GM21515 (cell line): ENCODE results near the gene SPRN.
"Not testable (repeated sequence)": the region's sequence is repeated elsewhere in the genome, so short reads cannot be mapped to it uniquely, and the experiment has no call there.

Experiments
- ATAC-seq: cut with Tn5 transposase; IDR thresholded peaks from one replicate; pipeline ENCODE4 v1.9.1; 2021; ENCODE audit not compliant: unreplicated experiment

The SPRN gene

DNA sequence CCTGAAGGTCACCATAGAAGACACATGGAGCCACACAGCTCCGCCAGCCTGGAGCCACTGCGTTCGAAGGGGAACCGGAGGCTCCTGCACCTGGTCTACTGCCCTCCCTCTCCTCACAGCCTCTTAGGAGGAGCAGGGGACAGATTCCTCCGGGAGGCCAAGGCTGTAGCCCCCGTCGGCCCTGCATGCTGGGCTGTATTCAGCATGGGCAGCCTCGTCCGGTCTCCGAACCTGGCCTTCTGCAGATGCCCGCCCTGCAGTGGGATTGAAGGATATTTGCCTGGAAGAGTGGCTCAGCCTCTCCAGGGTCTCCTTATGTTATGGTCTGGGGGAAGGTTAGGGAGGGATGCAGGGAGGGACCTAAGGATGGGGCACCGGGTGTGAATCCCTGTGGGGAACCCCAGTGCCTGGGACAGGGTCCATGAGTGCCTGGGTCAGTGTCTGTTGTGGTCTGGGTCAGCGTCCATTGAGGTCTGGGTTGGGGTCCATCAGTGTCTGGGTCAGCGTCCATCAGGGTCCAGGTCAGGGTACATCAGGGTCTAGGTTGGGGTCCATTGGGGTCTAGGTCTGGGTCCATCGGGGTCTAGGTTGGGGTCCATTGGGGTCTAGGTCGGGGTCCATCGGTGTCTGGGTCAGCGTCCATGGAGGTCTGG is 16.3 kb upstream of the SPRN start:
- ATAC-seq, result no peak

DNA sequence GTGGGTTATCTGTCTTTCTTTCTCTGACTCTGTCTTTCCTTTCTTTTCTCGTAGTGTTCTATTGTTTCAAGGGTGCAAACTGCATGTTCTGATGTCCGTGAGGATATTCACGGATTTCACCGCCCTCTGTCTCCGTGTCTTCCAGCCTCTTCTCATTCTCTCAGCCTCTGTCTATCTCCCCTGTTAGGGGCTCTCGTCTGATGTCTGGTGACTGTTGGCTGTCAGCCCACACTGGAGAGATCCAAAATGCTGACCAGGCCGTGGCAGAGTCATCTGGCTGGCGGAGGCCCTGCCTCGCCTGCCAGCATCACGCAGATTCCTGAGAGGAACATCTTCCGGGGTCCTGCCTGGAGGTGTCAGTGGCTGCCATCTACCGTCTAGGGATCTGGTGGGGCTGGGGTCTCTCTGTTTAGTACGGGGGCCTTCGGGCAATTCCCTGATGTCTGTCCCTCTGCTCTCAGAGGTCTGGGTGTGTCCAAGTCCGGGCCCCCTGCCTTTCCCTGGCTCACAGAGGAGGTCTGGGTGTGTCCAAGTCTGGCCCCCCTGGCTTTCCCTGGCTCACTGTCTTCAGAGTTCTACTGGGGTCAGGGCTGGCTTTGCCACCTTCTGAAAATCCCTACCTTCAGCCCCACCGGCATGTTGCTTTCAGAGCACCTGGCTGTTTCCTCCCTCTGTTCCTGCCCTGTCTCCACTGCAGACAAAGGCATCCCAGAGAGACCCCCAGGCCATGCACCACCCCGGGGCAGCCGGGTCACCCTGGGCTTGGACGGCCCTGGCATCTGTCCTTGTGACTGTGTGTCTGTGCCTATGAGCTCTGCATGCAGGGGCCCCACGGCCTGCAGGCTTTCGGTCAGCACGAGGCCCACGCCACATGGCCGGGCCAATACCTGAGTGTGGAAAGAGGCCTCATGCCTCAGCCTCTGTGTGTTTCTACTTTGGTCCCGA is 15.4 kb upstream of the SPRN start:
- ATAC-seq, result no peak

DNA sequence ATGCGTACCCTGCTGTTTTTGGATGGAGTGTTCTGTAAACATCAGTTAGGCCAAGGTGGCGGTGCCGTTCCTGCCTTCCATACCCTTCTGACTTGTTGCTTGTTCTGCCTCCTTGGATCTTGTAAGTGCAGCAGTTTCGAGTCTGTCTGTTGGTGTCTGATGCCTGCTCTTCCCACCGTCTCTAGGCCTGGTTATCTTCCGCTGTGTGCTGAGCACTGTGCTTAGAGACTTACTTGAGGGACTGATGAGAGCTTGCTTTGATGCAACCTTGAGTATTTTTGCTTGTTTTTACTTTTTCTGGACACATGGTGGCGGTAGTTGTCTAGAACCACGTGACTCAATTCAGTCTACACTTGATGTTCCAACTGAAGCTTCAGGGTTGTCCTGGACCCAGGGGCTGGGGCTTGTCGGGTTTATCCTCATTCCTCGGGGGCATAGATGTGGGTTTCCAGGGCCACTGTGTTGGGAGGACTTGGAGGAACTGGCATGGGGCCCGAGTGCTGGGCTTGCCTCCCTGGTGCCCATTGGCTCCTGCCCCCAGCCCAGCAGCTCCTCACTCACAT is 14.4 kb upstream of the SPRN start:
- no peak for ATAC-seq

DNA sequence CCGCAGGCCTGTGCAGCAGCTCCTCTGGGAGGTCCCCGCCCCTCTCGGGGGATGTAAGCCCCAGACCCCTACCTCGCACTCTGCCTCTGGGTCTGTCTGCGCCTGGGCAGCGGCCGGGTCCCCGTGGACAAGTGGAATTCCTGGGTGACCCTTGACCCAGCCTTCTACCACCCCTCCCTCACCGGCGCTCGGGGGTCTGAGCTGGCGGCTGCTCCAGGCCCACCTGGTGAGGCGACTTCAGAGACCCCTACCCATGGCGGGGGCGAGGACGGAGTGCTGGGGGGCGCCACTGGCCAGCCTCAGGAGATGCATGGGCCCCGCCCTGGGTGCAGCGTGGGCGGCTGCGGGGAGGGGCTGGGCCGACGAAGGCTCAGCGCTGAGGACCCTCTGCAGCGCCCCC is 8.4 kb upstream of the SPRN start:
- not testable (repeated sequence) for ATAC-seq

DNA sequence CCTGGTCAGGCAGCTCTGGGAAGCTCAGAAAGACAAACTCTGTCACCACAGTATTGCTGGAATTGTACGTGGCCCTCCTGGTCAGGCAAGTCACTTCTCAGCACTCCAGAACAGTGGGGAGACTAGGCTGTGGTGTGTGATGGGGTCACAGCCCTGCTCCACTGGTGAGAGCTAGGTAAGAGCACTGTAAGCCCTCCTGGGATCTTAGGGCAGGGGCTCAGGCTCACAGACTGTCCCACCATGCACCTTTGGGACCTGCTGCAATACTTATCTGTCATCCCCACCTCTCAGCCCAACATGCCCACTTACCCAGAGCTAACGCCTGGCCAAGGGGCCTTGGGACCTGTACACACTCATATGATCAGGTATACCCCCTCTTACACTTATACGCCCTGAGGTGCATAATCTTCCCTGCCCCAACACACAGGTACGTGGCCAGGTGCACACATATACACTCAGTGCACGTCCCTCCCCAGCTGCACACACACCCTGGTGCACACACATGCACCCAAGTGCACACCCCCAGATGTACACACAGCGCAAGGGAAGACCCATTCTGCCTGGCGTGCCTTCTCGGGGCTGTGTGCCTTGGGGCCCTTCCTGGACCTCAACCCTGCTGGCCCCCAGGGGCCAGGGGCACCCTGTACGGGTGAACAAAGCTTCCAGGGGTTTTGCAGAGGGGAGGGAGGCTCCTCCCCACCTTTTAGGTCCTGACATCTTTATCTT is 7.6 kb upstream of the SPRN start:
- not testable (repeated sequence) for ATAC-seq

DNA sequence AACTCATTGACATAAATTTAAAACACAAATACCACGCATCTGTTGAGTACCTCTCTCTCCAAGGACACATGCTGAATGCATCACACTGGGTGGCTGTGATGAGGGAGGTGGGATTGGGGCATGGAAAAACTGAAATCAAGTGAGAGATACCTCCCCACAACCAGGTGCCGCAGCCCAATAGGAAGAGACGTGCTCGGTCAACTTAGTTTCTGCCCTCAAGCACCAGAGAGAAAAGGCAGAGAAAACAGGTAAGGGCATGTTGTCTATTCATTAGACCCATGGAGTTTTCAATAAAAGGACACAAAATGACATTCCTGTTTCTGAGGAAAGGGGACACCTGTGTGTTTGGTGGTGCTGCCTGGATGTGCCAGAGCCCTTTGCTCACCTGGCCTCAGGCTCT is 5.1 kb upstream of the SPRN start:
- not testable (repeated sequence) for ATAC-seq

DNA sequence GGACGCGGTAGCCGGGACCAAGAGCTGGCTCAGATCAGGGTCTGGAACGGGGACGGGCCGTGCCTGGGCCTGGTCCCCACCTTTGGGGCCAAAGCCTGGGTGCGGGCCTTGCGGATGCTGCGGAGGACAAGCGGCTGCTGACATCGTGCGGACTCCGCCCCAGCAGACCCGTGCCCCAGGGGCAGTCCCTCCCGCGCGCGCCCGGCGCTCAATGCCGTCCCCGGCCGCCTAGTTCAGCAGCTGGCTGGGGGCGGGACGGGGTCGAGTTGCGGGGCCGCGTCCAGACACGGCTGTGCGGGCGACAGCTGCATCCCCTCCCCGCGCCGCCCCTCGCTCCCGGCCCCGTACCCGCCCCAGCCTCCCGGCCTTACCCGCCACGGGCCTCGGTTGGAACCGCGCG is 323 bp downstream of the SPRN start:
- not testable (repeated sequence) for ATAC-seq

DNA sequence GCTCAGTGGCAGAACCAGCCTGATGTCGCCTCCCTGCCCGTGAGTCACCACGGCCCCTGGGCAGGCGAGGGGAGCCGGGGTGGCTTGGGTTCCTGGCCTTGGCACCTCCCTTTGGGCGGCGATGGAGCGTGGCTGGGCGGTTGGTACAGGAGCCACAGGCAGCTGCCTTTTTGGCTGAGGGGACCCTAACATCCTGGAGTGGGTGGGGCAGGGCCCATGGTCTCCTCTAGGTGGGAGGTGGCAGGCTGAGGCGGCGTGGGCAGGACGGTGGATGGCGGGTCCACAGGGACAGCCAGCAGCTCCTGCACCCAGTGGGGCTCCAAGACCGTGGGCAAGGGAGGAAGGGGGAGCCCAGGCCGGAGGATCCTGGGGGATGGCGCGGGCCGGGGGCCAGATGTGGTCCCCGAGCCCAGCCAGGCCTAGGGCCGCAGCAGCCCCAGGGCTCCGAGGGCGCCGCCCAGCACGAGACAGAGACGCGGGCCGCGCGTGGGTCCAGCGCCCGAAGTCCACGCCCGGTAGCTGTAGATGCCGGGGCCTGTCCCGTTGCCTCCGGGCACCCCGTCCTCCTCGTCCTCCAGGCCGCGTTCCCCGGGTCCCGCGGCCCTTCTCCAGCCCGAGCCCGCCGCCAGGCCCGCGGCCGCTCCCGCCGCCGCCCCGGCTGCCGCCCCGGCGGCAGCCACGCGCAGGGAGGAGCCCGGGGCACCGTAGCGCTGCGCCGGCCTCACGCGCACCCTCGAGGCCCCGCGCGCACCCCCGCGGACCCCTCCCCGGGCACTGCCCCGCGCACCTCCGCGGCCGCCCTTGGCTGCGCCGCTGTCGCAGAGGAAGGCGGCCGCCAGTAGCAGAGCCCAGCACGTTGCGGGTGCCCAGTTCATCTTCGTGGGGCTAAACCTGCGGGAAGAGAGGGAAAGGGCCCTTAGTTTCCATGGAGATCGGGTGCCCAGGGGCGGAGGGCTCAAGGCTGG is 1.3 kb downstream of the SPRN start:
- ATAC-seq, result no peak

DNA sequence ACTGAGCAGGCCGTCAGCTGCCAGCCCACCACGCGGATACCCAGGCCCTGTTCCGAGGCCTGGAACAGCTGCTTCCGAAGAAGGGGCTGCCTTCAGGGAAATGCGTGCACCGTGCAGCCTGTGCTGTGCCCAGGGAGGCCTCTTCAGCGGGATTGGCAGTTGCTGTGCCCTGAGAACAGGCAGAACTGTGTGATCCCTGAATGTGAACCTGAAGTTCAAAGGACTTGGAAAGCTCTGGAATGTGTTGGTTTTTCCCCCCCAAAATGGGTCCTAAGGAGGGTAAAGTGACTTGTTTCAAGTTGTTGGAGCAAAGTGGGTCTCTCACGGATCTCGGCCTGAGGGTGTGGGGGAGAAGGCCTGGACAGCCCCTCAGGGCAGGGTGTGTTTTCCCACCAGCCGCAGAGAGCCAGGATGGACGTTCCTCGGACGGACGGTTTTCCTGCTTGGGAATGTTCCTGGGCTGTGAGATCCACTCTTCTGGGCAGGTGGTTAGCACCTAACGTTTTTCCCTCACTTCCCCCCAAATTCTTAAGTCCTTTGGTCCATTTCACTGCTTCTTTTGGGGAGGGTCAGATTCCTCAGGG is 2.1 kb downstream of the SPRN start:
- ATAC-seq, result no peak

DNA sequence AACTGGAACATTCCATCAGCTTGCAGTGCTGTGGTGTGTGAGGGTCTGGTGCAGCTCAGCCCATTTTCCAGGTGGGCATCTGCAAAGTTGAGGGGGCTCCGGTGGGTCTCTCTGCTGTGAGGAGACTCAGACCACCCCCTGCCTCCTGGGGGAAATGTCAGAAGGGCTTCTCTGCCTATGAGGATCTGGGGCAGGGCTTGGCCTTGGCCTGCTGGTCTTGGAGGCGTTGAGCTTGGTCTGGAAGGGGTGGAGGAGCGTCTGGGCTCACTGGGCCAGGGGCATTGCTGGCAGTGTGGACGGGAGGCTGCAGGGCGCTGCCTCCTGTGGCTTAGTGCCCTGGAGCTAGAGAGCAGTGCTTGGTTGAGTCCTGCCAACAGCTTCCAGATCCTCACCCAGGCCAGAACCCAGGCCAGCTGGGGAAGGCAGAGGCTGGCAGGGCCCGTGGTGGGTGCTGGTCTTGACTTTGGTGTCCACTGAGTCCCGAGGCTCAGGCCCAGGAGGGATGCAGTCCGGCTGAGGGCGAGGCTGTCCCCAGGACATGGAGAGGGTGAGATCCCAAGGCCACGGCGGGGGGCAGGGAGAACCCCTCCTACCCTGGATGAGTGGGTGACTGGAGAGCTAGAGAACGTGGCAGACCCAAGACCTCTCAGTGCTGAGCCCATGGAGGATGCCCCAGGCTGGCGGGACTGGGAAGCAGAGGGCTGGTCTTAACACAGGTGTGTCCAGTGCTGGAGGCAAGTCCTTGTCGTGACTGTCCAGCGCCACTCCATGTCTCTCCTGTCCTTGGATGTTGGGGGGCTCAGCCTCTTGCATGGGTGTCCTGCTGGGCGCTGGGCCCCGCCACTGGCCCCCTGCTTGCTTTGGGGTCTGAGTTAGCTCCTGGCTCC is 2.8 kb downstream of the SPRN start:
- ATAC-seq, result no peak

DNA sequence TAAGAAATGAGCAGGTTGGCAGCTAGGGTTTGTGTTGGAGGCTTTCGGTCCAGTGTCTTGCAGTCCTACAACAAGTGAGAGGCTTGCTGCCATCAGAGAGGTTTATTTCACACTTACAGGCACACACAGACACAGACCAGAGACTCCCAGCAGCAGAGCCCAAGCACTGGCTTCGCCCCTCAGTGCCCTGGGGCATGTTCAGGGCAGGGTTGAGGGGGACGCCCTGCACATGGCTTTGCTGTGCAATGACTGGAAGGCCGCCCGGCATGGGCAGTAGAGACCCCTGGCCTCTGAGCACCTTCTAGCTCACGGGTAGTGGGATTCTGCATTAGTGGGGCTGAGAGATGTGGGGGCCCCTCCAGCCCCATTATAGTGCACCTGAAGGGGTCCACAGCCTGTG is 3.8 kb downstream of the SPRN start:
- no peak for ATAC-seq

DNA sequence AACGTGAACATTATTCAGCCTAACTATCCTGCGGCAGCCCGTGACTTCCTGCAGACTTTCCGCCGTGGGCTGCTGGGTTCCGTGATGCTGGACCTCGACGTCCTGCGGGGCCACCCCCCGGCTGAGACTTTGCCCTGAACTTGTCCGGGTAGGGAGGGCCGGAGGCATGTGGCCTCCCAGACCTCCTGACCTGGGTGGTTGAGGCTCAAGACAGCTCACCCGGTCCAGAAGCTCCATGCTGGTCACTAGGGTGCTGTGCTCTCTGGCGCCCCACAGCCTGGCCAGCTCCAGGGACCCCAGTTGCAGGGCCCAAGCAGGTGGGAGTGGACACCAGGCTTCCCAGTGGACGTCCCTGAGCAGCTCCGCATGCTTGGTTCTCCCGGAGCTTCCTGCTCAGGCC is 4.4 kb downstream of the SPRN start:
- ATAC-seq, result no peak

DNA sequence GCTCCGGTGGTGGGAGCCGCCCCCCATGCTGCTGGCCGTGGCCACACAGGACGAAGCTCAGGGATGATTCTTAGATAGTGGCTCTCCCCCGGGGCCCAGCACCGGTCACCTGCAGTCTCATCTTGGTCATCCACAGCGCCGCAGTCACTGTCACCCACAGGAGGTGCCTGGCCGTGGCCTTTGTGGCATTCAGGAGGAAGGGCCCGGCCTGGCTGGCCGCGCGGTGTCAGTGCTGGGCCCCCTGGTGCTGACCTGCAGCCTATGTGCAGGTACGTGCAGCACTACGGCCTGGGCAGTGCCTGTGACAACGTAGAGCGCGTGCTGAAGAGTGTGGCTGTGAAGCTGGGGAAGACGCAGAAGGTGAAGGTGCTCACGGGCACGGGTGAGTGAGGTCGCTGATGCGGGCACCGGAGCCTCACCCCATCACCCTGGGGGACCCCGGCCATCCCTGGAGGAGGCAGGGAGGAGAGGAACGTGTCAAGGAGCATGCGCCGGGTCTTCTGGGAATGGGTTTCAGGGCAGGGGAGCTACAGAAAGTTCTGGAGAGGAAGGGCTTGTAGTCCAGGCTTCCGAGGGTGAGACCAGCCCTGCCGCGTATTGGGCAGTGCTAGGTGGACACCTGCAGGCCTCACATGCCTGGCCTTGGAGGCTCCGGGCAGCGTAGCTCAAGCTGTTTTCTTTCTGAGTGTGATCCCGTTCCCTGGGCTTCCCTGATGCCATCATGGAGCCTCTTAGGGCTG is 5.0 kb downstream of the SPRN start:
- no peak for ATAC-seq

DNA sequence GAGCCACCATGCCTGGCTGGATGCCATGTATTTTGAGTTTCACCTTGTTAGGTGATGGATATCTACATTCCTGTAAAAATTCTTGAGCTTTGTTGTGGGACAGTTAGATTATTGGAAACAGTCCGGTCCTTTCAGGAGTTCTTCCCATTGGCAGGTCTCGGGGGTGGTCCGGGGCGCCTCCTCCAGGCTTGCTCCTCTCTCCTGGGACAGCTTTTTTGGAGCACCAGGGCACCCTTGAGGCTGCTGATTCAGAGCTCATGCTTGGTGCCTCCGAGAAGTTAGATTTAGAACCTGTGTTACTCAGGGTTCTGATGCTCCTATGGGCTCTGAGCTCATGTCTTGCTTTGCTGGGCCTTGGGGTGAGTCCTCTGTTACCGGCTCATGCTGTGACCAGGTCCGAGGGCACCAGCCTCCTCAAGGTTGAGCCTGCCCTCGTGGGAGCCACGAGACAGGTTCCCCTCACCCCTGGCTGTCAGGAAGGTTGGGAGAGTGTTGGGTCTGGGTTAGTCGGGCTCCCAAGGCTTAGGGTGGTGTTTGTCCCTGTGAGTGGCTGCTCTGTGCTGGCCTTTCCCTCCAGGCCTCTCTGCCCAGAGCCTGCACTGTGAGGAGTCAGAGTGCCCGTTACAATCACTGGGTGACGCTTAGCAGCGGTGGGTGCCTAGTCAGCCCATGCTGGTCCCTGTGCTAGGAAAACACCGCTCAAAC is 6.0 kb downstream of the SPRN start:
- ATAC-seq, result no peak

DNA sequence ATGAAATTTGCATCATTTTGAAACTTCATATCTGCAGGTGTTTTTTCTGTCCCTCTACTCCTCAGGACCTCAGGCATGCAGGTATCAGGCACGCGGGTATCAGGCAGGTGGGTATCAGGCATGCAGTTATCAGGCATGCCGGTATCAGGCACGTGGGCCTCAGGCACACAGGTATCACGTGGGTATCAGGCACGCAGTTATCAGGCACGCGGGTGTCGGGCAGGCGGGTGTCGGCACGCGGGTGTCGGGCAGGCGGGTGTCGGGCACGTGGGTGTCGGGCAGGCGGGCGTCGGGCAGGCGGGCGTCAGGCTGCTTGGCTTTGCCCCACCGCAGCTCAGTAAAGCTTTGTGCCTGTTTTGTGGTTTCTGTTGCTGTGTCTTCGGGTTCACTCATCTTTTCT is 8.7 kb downstream of the SPRN start:
- no peak for ATAC-seq

DNA sequence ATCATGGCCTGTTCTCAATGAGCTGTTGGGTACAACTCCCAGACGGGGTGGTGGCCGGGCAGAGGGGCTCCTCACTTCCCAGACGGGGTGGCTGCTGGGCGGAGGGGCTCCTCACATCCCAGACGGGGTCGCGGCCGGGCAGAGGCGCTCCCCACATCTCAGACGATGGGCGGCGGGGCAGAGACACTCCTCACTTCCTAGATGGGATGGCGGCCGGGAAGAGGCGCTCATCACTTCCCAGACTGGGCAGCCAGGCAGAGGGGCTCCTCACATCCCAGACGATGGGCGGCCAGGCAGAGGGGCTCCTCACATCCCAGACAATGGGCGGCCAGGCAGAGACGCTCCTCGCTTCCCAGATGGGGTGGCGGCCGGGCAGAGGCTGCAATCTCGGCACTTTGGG is 10.0 kb downstream of the SPRN start:
- ATAC-seq, result not testable (repeated sequence)

DNA sequence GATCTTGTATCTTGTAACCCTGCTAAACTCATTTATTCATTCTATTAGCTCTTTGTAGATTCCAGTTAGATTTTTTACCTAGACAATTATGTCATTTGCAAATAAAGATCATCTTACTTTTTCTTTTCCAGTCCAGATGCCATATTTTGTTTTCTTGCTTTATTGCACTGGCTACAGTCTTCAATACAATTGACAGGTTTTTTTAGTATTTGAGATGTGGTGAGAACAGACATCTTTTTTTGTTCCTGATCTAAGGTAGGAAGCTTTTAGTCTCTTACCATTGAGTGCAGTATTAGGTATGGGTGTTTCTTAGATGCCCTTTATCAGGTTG is 12.1 kb downstream of the SPRN start:
- no peak for ATAC-seq
